H1 (cell line): ENCODE measurements around the gene ARMS2. TPM values are rescaled to one million over a fixed set of nuclear protein-coding genes. Genes with fewer than 3 reads are reported as not detected.

Experiments used
- polyA plus RNA-seq, 7 experiments: library from polyadenylated mRNA; depleted of rRNA in 3 of 7; stranded (reverse) in 5 of 7; unstranded in 2 of 7; fragments of >200 nt in 5 of 7; fragments of 200-250 nt in 2 of 7; gene quantifications; 1 replicate in 5 of 7; 2 replicates in 1 of 7; 4 replicates in 1 of 7; pipeline versions ENCODE4 v1.2.1 to v1.2.3, GENCODE V29; 2011 to 2013; ENCODE audit warnings: missing spikeins in 2 of 7, mixed read lengths in 2 of 7
- total RNA-seq: library from RNA; stranded (reverse); fragmentation: NEBNext Ultra II Directional; extraction: Animal tissue kit (Norgen Biotek cat#: 25700); gene quantifications from 2 replicates; pipeline ENCODE4 v1.2.1, GENCODE V29; 2021
- TF ChIP-seq, protein P1 (sequence below): fragments of 300-600 bp; sonication (generic); IDR thresholded peaks from 2 replicates; pipeline ENCODE4 v1.7.1; 2012; ENCODE audit warnings: low read length, moderate library complexity, mild to moderate bottlenecking, inconsistent platforms; ENCODE audit not compliant: insufficient replicate concordance

ARMS2 gene
- total and polyA plus RNA-seq, 2 of the 8 experiments (the other 6 are each of a cell fraction or from before 2014, with no cell fraction given), result not detected

DNA sequence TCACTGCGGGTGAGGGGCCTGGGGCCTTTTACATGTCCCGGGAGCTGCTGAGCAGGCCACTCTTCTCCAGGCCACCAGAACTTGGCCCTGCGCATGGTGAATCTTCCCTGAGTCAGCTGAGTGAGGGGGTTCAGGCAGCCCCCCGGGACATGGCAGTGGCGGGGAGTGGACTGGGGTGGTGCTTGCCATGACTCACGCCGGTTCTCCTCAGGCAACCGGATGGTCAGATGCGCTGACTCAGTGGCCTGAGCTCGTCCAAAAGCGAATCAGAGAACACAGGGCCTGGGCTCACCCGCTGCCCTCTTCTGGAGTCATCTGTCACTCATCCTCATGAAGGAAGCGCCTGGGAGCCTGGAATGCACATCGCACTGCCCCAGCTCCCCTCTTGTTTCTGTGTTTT is 40.4 kb downstream of the ARMS2 start (continued):
- TF ChIP-seq, protein P1, sequence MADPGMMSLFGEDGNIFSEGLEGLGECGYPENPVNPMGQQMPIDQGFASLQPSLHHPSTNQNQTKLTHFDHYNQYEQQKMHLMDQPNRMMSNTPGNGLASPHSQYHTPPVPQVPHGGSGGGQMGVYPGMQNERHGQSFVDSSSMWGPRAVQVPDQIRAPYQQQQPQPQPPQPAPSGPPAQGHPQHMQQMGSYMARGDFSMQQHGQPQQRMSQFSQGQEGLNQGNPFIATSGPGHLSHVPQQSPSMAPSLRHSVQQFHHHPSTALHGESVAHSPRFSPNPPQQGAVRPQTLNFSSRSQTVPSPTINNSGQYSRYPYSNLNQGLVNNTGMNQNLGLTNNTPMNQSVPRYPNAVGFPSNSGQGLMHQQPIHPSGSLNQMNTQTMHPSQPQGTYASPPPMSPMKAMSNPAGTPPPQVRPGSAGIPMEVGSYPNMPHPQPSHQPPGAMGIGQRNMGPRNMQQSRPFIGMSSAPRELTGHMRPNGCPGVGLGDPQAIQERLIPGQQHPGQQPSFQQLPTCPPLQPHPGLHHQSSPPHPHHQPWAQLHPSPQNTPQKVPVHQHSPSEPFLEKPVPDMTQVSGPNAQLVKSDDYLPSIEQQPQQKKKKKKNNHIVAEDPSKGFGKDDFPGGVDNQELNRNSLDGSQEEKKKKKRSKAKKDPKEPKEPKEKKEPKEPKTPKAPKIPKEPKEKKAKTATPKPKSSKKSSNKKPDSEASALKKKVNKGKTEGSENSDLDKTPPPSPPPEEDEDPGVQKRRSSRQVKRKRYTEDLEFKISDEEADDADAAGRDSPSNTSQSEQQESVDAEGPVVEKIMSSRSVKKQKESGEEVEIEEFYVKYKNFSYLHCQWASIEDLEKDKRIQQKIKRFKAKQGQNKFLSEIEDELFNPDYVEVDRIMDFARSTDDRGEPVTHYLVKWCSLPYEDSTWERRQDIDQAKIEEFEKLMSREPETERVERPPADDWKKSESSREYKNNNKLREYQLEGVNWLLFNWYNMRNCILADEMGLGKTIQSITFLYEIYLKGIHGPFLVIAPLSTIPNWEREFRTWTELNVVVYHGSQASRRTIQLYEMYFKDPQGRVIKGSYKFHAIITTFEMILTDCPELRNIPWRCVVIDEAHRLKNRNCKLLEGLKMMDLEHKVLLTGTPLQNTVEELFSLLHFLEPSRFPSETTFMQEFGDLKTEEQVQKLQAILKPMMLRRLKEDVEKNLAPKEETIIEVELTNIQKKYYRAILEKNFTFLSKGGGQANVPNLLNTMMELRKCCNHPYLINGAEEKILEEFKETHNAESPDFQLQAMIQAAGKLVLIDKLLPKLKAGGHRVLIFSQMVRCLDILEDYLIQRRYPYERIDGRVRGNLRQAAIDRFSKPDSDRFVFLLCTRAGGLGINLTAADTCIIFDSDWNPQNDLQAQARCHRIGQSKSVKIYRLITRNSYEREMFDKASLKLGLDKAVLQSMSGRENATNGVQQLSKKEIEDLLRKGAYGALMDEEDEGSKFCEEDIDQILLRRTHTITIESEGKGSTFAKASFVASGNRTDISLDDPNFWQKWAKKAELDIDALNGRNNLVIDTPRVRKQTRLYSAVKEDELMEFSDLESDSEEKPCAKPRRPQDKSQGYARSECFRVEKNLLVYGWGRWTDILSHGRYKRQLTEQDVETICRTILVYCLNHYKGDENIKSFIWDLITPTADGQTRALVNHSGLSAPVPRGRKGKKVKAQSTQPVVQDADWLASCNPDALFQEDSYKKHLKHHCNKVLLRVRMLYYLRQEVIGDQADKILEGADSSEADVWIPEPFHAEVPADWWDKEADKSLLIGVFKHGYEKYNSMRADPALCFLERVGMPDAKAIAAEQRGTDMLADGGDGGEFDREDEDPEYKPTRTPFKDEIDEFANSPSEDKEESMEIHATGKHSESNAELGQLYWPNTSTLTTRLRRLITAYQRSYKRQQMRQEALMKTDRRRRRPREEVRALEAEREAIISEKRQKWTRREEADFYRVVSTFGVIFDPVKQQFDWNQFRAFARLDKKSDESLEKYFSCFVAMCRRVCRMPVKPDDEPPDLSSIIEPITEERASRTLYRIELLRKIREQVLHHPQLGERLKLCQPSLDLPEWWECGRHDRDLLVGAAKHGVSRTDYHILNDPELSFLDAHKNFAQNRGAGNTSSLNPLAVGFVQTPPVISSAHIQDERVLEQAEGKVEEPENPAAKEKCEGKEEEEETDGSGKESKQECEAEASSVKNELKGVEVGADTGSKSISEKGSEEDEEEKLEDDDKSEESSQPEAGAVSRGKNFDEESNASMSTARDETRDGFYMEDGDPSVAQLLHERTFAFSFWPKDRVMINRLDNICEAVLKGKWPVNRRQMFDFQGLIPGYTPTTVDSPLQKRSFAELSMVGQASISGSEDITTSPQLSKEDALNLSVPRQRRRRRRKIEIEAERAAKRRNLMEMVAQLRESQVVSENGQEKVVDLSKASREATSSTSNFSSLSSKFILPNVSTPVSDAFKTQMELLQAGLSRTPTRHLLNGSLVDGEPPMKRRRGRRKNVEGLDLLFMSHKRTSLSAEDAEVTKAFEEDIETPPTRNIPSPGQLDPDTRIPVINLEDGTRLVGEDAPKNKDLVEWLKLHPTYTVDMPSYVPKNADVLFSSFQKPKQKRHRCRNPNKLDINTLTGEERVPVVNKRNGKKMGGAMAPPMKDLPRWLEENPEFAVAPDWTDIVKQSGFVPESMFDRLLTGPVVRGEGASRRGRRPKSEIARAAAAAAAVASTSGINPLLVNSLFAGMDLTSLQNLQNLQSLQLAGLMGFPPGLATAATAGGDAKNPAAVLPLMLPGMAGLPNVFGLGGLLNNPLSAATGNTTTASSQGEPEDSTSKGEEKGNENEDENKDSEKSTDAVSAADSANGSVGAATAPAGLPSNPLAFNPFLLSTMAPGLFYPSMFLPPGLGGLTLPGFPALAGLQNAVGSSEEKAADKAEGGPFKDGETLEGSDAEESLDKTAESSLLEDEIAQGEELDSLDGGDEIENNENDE, result no peak
